IPS DF 6.9 (cell line): Measurements from ENCODE around the gene FBXO47.

Experiments
- DNase-seq: peaks from one replicate; pipeline ENCODE4 v3.0.0-alpha.2; 2013; ENCODE audit warnings: low read depth, low spot score
- H3K27ac ChIP-seq: one replicate; pipeline ENCODE4 v1.5.1; 2013; ENCODE audit warnings: low read length, control low read depth
- H3K27me3 ChIP-seq: 2 replicates; pipeline ENCODE4 v1.6.1; 2013; ENCODE audit warnings: mild to moderate bottlenecking, low read length; ENCODE audit not compliant: control insufficient read depth, insufficient read depth
- H3K36me3 ChIP-seq: 2 replicates; pipeline ENCODE4 v1.6.1; 2013; ENCODE audit warnings: low read length; ENCODE audit not compliant: control insufficient read depth, insufficient read depth
- H3K4me1 ChIP-seq: 2 replicates; pipeline ENCODE4 v1.6.1; 2013; ENCODE audit warnings: low read length; ENCODE audit not compliant: control insufficient read depth, insufficient read depth
- H3K4me3 ChIP-seq: 2 replicates; pipeline ENCODE4 v1.5.1; 2013; ENCODE audit warnings: mild to moderate bottlenecking, low read length
- H3K9me3 ChIP-seq: 2 replicates; pipeline ENCODE4 v1.6.1; 2013; ENCODE audit warnings: low read length, inconsistent platforms; ENCODE audit not compliant: control insufficient read depth, insufficient read depth
- WGBS: extraction: QIAGEN DNeasy Blood & Tissue Kit; methylation state at CpG from one replicate; pipeline ENCODE4 v1.1.7; 2013; ENCODE audit warnings: mixed read lengths, missing lambda C conversion rate; ENCODE audit not compliant: insufficient read length, insufficient coverage; 5-methylcytosine and 5-hydroxymethylcytosine counted together

Gene FBXO47

DNA sequence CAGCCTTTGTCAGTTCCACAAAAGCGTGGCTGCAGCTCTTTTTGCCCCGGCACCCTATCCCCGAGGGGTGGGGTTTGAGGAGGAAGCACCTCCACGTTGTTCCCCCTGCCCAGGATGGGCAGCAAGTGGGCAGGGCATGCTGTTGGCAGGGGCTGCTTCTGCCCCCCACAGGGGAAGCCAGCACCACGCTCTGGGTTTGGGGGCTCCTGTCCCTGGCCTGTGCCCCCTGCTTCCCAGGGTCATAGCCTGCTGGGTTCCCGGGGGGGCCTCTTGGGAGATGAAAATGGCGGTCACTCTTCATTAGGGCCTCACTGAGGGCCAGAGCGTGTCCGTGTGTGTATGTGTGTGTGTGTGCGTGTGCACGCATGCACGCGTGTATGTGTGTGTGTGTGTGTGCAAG is 74.6 kb downstream of the FBXO47 start:
- Histone ChIP-seq H3K27me3 (no peaks in the 10 kb centered on the region), H3K4me1 (no peaks in the 10 kb centered on the region), H3K27ac (no peak overlapping the region), H3K36me3 (peaks cover 7% of the 10 kb centered on the region; the same call in 1 of the 2 replicates), H3K9me3 (no peaks in the 10 kb centered on the region), H3K4me3 (no peak overlapping the region)
- DNase-seq: no peak
- whole genome bisulfite sequencing: no CpG with 5 or more reads among the region's 13 CpGs

DNA sequence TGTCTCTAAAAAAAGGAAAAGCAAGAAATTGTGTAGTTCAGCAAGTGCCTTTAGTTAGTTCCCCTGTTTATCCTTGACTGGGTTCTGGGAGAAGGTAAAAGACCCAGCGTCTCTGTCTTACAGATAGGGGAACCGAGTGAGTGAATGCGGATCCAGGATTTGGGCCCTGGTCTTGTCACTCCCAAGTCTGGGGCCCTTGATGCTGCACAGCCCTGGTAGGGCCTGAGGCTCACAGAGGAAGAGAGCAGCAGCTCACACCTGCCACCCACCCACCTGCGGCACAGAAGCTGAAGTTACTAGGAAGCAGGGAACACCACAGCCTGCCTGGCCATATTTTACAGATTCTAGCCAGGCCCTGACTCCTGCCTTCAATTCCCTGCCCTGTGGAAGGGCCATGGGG is 75.1 kb downstream of the FBXO47 start:
- Histone ChIP-seq H3K27me3 (no peaks in the 10 kb centered on the region), H3K36me3 (peaks cover 11% of the 10 kb centered on the region; the same call in 1 of the 2 replicates), H3K4me3 (no peak overlapping the region), H3K4me1 (no peaks in the 10 kb centered on the region), H3K9me3 (no peaks in the 10 kb centered on the region), H3K27ac (no peak overlapping the region)
- WGBS: no CpG with 5 or more reads among the region's 4 CpGs
- DNase-seq: no peak

DNA sequence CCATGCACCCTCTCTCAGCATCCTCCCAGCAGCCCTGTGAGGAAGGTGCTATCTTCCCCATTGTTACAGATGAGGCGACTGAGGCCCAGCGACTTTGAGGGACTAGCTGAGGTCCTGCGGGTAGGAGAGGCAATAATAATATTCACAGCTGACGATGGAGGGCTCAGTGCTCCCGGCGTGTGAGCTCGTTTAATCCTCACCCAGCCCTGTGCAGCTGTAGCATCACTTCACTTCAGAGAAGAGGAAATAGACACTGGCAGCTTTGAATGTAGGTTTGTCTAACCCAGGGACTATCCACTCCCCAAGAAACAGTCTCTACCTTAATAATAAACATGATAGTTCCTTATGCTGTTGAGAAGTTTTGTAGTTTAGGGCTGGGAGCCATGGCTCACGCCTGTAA is 75.8 kb downstream of the FBXO47 start:
- WGBS: no CpG with 5 or more reads among the region's 8 CpGs
- no peak overlapping the region for H3K27ac ChIP-seq
- no peak overlapping the region for H3K4me3 ChIP-seq
- H3K27me3 ChIP-seq: no peaks in the 10 kb centered on the region
- DNase-seq: no peak
- H3K4me1 ChIP-seq: no peaks in the 10 kb centered on the region
- no peaks in the 10 kb centered on the region for H3K9me3 ChIP-seq
- peaks cover 12% of the 10 kb centered on the region; the same call in 1 of the 2 replicates for H3K36me3 ChIP-seq

DNA sequence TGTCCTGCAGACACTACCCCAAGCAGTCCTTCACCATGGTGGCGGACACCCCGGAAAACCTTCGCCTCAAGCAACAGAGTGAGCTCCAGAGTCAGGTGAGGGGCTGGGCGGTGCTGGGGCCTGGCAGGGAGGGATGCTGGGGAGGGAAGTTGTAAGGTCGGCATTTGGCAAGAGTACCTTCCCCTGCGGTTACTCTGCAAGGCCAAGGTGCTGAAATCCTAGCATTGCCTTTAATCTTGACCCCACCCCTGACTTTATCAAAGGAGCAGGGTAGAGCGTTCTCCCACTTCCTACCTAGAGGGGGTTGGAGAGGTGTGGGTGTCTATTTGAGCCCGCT is 76.8 kb downstream of the FBXO47 start:
- H3K27ac ChIP-seq: no peak overlapping the region

DNA sequence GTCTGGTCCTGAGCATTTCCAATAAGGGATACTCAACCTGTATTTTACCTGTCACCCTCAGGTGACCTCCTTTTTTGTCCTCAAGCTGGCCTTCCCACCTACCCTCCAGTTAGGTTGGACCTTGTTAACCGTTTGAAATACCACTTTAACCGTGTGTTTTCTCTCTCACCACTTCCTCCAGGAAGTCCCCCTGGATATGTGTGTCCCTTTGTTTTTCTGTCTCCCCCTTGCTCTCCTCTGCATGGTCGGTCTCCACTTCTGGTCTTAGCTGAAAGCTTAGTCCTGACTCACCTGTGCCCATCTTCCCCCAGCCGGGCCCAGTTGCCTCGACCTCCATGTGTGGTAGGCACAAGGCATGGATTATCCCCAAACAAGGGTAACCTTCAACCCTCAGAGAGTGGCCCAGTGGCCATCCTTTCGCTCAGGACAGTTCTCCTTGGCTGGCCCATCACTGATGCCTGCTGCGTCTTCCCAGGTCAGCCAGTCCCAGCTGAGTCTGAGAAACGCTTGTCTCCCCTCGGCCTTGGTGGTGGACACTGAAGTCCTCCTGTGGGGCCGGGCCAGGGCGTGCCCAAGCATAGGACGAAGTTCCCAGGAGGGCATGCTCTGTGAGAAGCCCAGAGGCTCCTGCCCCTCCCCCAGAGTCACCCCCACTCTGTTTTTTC is 77.3 kb downstream of the FBXO47 start:
- no peak for DNase-seq
- no peaks in the 10 kb centered on the region for H3K27me3 ChIP-seq
- H3K4me1 ChIP-seq: peaks cover 6% of the 10 kb centered on the region
- peaks cover 12% of the 10 kb centered on the region; the same call in 1 of the 2 replicates for H3K36me3 ChIP-seq
- no peaks in the 10 kb centered on the region for H3K9me3 ChIP-seq
- no peak overlapping the region for H3K27ac ChIP-seq
- no peak overlapping the region for H3K4me3 ChIP-seq
- no CpG with 5 or more reads among the region's 12 CpGs for WGBS

More for the DNA sequence above, 76.8 kb downstream of the FBXO47 start:
- DNase-seq: no peak
- Histone ChIP-seq H3K27me3 (no peaks in the 10 kb centered on the region), H3K9me3 (no peaks in the 10 kb centered on the region), H3K4me3 (no peak overlapping the region), H3K36me3 (peaks cover 12% of the 10 kb centered on the region; the same call in 1 of the 2 replicates), H3K4me1 (peaks cover 2% of the 10 kb centered on the region; the same call in 1 of the 2 replicates)
- WGBS: no CpG with 5 or more reads among the region's 8 CpGs

DNA sequence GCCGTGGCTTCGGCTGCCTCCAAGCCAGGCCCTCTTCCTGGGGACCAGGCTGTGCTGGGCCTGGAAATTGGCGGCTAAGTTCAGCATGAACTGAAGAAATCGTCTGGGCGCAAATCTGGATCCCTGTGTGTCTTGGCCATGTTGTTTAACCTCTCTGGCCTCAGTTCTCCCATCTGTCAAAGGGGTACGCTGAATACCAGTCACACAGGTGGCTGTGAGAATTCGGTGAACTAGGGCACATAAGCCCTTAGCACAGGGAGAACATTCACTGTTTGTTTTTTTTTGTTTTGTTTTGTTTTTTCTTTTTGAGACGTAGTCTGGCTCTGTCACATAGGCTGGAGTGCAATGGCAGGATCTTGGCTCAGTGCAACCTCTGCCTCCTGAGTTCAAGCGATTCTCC is 78.4 kb downstream of the FBXO47 start:
- WGBS: no CpG with 5 or more reads among the region's 9 CpGs
- Histone ChIP-seq H3K27me3 (no peaks in the 10 kb centered on the region), H3K9me3 (no peaks in the 10 kb centered on the region), H3K4me3 (no peak overlapping the region), H3K27ac (no peak overlapping the region), H3K36me3 (peaks cover 12% of the 10 kb centered on the region; the same call in 1 of the 2 replicates), H3K4me1 (peaks cover 6% of the 10 kb centered on the region)
- DNase-seq: no peak

DNA sequence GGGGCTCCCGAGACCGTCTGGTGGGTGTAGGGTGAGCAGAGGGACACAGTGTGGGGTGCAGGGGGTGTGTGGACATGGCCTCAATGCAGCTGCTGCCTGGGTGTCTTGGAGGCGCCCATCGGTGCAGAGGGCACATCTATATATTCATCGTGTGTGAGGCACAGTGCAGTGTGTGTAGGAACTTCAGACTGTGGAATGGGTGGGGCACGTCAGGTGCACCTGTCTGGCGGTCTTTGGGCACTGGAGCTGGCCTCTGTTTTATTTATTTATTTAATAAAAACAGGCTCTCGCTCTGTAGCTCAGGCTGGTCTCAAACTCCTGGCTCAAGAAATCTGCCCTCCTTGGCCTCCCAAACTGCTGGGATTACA is 80.6 kb downstream of the FBXO47 start:
- WGBS: no CpG with 5 or more reads among the region's 8 CpGs
- Histone ChIP-seq H3K9me3 (no peaks in the 10 kb centered on the region), H3K27me3 (no peaks in the 10 kb centered on the region), H3K36me3 (peaks cover 5% of the 10 kb centered on the region; the same call in 1 of the 2 replicates), H3K4me3 (no peak overlapping the region), H3K27ac (no peak overlapping the region), H3K4me1 (peaks cover 11% of the 10 kb centered on the region)
- no peak for DNase-seq
